Hepatocyte (in vitro differentiated cells): ENCODE data around the gene ANKRD22. TPM values are rescaled to one million over a fixed set of nuclear protein-coding genes. Genes with fewer than 3 reads are reported as not detected.

ENCODE experiments used
- DNase-seq: peaks from one replicate; pipeline ENCODE4 v3.0.0-alpha.2; 2016; ENCODE audit warnings: low spot score
- H2AFZ ChIP-seq: fragments of 200-600 bp; sonication (generic); 2 replicates; pipeline ENCODE4 v1.6.0; 2016; ENCODE audit warnings: antibody characterized with exemption, mild to moderate bottlenecking
- H3K27ac ChIP-seq: fragments of 200-600 bp; sonication (generic); 2 replicates; pipeline ENCODE4 v1.5.1; 2016; ENCODE audit warnings: mild to moderate bottlenecking
- H3K27me3 ChIP-seq: fragments of 200-600 bp; sonication (generic); 2 replicates; pipeline ENCODE4 v1.6.1; 2016
- H3K36me3 ChIP-seq: fragments of 200-600 bp; sonication (generic); replicated peaks from 2 replicates; pipeline ENCODE4 v1.5.1; 2016; ENCODE audit warnings: low read depth; ENCODE audit not compliant: insufficient read depth
- H3K4me1 ChIP-seq: fragments of 200-600 bp; sonication (generic); 2 replicates; pipeline ENCODE4 v1.5.1; 2016; ENCODE audit warnings: mild to moderate bottlenecking, moderate library complexity; ENCODE audit not compliant: insufficient read depth
- H3K4me2 ChIP-seq: fragments of 200-600 bp; sonication (generic); 2 replicates; pipeline ENCODE4 v1.6.0; 2016
- H3K4me3 ChIP-seq: fragments of 200-600 bp; sonication (generic); 2 replicates; pipeline ENCODE4 v1.5.1; 2016; ENCODE audit warnings: mild to moderate bottlenecking
- H3K79me2 ChIP-seq: fragments of 200-600 bp; sonication (generic); 2 replicates; pipeline ENCODE4 v1.6.0; 2017; ENCODE audit warnings: mild to moderate bottlenecking
- H3K9me2 ChIP-seq: fragments of 200-600 bp; sonication (generic); replicated peaks from 2 replicates; pipeline ENCODE4 v1.6.0; 2017; ENCODE audit warnings: mild to moderate bottlenecking; ENCODE audit not compliant: insufficient read depth
- H3K9me3 ChIP-seq: fragments of 200-600 bp; sonication (generic); 2 replicates; pipeline ENCODE4 v1.5.1; 2016; ENCODE audit warnings: low read depth, mild to moderate bottlenecking
- H4K20me1 ChIP-seq: fragments of 200-600 bp; sonication (generic); 2 replicates; pipeline ENCODE4 v1.6.0; 2016; ENCODE audit warnings: mild to moderate bottlenecking; ENCODE audit not compliant: insufficient read depth, poor library complexity, severe bottlenecking
- CTCF ChIP-seq: fragments of 200-600 bp; sonication (generic); IDR thresholded peaks from 2 replicates; pipeline ENCODE4 v1.5.1; 2016; ENCODE audit warnings: antibody characterized with exemption, mild to moderate bottlenecking; ENCODE audit not compliant: poor library complexity
- EZH2 ChIP-seq: fragments of 200-600 bp; sonication (generic); IDR thresholded peaks from 2 replicates; pipeline ENCODE4 v1.6.1; 2016; ENCODE audit warnings: antibody characterized with exemption, mild to moderate bottlenecking, borderline replicate concordance
- EZH2phosphoT487 ChIP-seq: fragments of 200-600 bp; sonication (generic); IDR thresholded peaks from one replicate; pipeline ENCODE4 v1.6.1; 2018; ENCODE audit warnings: antibody characterized with exemption, mild to moderate bottlenecking, low read depth, moderate library complexity; ENCODE audit not compliant: unreplicated experiment, severe bottlenecking
- WGBS: methylation state at CpG from one replicate; pipeline ENCODE4 v1.1.6; 2016; ENCODE audit warnings: low lambda C conversion rate; ENCODE audit errors: missing lambda C conversion rate; 5-methylcytosine and 5-hydroxymethylcytosine counted together
- polyA plus RNA-seq: library from polyadenylated mRNA; unstranded; fragments of >200 nt; fragmentation: Nextera tagmentation; extraction: Ambion mirVana; gene quantifications from 2 replicates; pipeline ENCODE4 v1.2.1, GENCODE V29; 2016
- total RNA-seq: library from RNA; depleted of rRNA; stranded (reverse); fragments of >200 nt; gene quantifications from 2 replicates; pipeline ENCODE4 v1.2.3, GENCODE V29; 2014

ANKRD22 gene
- total and polyA plus RNA-seq, 2 experiments from 2014 or later: 2.1 to 2.7 TPM

GRCh38 chr10:88804083-88804812 lies 47.4 kb downstream of the ANKRD22 start:
- 62% methylated on average over 6 of the region's 6 CpGs for WGBS
- no peak for TF ChIP-seq CTCF
- no peak for TF ChIP-seq EZH2
- TF ChIP-seq EZH2phosphoT487: no peak
- no peaks in the 10 kb centered on the region for H3K9me3 ChIP-seq
- H3K27ac ChIP-seq: no peak overlapping the region
- no peaks in the 10 kb centered on the region for H4K20me1 ChIP-seq
- H3K27me3 ChIP-seq: no peaks in the 10 kb centered on the region
- H3K4me2 ChIP-seq: no peak overlapping the region
- H3K9me2 ChIP-seq: no peaks in the 10 kb centered on the region
- H3K36me3 ChIP-seq: no peaks in the 10 kb centered on the region
- no peak for DNase-seq
- no peaks in the 10 kb centered on the region for H3K79me2 ChIP-seq
- no peaks in the 10 kb centered on the region for H3K4me1 ChIP-seq
- no peak overlapping the region for H2AFZ ChIP-seq
- H3K4me3 ChIP-seq: no peak overlapping the region

GRCh38 chr10:88803641-88804040 lies 48.0 kb downstream of the ANKRD22 start:
- Histone ChIP-seq H3K79me2 (no peaks in the 10 kb centered on the region), H3K27me3 (no peaks in the 10 kb centered on the region), H2AFZ (no peak overlapping the region), H3K36me3 (no peaks in the 10 kb centered on the region), H3K4me2 (no peak overlapping the region), H3K4me3 (no peak overlapping the region), H3K9me2 (no peaks in the 10 kb centered on the region), H3K4me1 (no peaks in the 10 kb centered on the region), H4K20me1 (no peaks in the 10 kb centered on the region), H3K27ac (no peak overlapping the region), H3K9me3 (no peaks in the 10 kb centered on the region)
- WGBS: 93% methylated on average over 2 of the region's 2 CpGs
- no peak for DNase-seq
- no peak for TF ChIP-seq EZH2
- no peak for TF ChIP-seq CTCF
- no peak for TF ChIP-seq EZH2phosphoT487

- Histone ChIP-seq H3K4me2 (no peak within 1 kb of the TSS), H3K27me3 (no peaks in the 10 kb centered on the region), H3K4me1 (peaks cover under 1% of the 10 kb centered on the region), H2AFZ (no peak within 1 kb of the TSS), H3K4me3 (no peak within 1 kb of the TSS), H3K79me2 (no peaks in the 10 kb centered on the region), H3K27ac (no peak within 1 kb of the TSS), H4K20me1 (no peaks in the 10 kb centered on the region), H3K36me3 (no peaks in the 10 kb centered on the region), H3K9me2 (no peaks in the 10 kb centered on the region), H3K9me3 (no peaks in the 10 kb centered on the region)
- no peak for TF ChIP-seq EZH2phosphoT487
- no peak for TF ChIP-seq CTCF
- no peak for TF ChIP-seq EZH2
- WGBS: 84% methylated on average over 2 of the region's 2 CpGs
- DNase-seq: no peak
Observed at GRCh38 chr10:88802523-88803285, 48.9 kb downstream of the ANKRD22 start, which contains the start of gene LIPM. Gene LIPM, plus strand, starts transcription at chr10:88802730. Its CDS starts 167 bp downstream, at chr10:88802897.
